IPS-11a (cell line): ENCODE results near the gene CLIP4.
A peak's percentile ranks its signal among the peaks of the same experiment; 100 is the strongest.
"Not testable (repeated sequence)": the region's sequence is repeated elsewhere in the genome, so short reads cannot be mapped to it uniquely, and the experiment has no call there.

Experiments used
- H3K4me3 ChIP-seq: one replicate; pipeline ENCODE4 v1.5.1; 2013; ENCODE audit warnings: low read depth, low read length, control low read depth

Gene CLIP4

DNA sequence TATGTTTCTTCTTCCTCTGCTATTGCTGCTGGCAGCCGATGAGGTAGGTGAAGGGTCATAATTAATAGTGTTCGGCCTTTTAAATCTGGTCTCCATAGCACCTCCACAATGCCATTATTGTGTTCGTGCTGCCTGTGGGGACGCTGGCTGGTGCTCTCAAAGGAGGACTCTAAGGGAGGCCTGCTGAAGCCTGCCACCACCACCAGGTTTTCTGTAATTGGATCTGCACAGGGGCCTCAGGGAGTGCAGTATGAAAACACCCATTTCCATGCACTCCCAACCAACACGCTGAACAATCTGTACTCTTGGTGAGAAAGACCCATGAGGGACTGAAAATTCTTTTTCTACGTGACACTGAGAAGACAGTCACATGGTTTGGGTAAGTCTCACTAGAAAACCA lies 17.6 kb upstream of the CLIP4 start:
- no peak overlapping the region for H3K4me3 ChIP-seq

DNA sequence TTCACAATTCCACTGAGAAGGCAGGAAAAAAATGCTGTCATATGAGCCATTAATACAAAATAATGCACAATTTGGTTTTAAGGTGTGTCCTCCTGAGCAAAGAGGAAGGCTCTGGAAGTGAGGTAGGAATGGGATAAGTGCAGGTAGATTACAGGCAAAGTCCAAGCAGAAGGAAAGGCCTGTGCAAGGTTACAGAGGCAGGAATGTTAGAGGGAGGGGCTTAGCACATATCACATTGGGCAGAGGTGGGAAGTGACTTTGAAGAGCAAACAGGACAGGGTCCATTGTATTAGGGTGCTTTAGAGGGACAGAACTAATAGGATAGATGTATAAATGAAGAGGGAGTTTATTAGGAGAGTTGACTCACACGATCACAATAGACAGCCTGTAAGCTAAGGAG lies 14.7 kb upstream of the CLIP4 start:
- H3K4me3 ChIP-seq, result no peak overlapping the region

DNA sequence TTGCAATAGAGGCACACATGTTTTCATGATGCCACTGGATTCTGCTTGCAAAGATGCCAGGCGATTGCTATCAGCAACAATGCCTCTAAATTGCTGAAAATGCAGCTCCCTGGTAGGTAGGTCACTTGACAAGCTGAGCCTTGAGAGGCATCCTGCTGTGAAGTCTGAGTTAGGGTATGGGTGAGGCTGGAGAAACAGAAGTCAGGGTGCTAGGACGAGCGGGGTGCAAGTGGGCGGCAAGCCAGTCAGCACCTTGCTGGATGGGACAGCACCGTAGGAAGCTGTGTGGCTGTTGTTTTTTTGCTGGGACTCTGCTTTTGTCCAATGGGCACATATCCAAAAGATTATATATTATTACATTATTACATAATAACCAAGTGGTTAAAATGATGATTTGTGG lies 10.5 kb upstream of the CLIP4 start:
- no peak overlapping the region for H3K4me3 ChIP-seq

GRCh38 chr2:29105375-29105774 lies 9.8 kb upstream of the CLIP4 start:
- H3K4me3 ChIP-seq, result no peak overlapping the region

GRCh38 chr2:29106256-29106655 lies 9.0 kb upstream of the CLIP4 start:
- no peak overlapping the region for H3K4me3 ChIP-seq

DNA sequence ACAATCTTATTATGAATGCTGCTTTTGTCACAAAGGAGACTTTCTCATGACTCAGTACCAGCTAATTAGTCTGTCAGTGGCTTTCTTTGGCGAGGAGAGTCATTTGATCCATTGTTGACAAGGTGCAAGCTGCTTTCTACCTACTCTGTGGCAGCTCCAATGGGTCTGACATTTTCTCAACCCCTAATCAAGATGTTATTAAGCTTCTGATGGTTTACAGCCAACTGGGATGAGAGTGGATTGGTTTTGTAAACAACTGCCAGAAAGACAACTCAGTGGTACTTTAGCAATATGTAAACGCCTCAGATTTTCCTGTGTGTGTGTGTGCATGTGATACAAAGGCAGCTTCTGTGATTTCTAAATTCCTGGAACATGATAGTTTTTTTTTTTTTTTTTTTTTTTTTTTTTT lies 8.2 kb upstream of the CLIP4 start:
- no peak overlapping the region for H3K4me3 ChIP-seq

DNA sequence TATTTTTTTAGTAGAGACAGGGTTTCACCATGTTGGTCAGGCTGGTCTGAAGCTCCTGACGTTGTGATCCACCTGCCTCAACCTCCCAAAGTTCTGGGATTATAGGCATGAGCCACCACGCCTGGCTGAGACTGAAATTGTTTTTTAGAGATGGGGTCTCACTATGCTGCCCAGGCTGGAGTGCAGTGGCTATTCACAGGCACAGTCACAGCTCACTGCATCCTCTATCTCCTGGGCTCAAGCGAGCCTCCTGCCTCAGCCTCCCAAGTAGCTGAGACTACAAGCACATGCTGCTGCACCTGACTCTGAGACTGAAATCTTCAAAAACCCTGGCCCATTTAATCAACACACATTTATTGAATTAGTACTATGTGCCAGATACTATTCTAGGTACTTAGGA lies 7.7 kb upstream of the CLIP4 start:
- not testable (repeated sequence) for H3K4me3 ChIP-seq

GRCh38 chr2:29108225-29108624 lies 7.0 kb upstream of the CLIP4 start:
- no peak overlapping the region for H3K4me3 ChIP-seq

- no peak overlapping the region for H3K4me3 ChIP-seq
Observed at GRCh38 chr2:29109246-29109645, 6.0 kb upstream of the CLIP4 start.

DNA sequence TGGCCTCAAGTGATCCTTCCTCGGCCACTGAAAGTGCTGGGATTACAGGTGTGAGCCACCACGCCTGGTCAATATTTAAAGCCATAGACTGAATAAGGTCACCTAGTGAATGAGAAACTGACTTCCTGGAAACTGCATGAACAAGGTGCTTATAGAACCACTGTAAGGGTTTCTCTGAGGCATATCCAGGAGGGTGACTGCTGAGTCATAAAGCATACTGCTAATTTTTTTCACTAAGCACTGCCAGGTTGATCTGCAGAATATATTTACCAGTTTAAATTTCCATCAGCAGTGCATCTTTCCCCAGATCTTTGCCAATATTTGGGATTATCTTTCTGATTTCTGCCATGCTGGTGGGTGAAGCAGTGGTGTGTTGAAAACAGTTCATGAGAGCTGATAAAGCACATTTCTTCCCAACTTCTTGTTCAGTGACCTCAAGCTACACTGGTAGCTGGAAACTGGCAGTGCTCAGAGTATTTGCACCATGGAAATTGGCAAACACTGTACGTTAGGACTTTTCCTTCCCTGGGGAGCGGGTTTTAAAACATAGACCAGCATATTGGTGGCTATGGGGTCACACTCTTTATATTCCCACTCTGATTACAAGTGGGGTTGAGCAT lies 4.2 kb upstream of the CLIP4 start:
- H3K4me3 ChIP-seq, result no peak overlapping the region

DNA sequence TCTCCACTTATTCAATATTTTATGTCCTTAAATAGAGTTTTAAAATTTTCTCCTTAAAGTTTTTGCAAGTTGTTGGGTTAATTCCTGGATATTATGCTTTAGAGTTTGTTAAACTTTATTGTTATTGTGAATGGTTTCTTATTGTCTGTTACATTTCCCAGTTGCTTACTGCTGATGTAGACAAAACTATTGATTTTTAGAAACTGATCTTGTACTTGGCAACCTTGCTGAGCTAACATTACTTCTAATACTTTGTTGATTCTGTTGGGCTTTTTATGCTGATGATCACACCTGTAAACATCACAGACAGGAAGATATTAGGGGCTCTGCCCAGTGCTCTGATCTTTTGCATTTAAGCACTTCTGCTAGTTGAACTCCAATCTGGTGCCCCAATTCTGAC lies 2.8 kb upstream of the CLIP4 start:
- H3K4me3 ChIP-seq, result no peak overlapping the region

DNA sequence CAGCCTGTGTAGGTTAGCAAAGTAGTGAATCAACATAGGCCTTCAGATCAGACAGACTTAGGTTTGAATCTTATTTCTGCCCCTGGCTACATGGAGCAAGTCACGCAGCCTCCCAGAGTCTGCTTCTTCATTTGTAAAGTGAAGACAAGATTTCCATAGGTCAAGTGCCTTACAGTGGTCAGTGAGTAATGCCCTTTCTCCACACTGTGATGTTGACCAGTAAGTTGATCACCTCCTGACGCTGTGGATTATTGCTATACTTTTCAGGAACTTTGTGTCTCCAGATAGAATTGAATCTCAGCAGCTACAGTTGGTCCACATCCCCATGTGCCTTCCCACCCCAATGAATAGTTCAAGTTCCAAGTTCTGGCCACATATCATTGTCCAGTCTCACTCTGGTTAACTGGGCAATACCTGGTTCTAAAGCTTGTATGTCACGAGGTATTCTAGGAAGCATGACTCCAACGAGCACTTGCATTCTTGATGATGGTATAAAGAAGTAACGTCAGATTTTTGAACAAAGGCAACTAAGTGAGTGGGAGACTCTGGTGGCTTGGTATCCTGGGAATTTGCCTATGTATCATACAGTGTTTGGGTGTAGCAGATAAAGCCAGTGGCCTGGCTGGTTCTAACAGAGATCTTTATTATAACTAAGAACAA lies 2.1 kb upstream of the CLIP4 start:
- H3K4me3 ChIP-seq, result no peak overlapping the region

- H3K4me3 ChIP-seq, result no peak overlapping the region
Observed at GRCh38 chr2:29113891-29114321, 1.3 kb upstream of the CLIP4 start.

DNA sequence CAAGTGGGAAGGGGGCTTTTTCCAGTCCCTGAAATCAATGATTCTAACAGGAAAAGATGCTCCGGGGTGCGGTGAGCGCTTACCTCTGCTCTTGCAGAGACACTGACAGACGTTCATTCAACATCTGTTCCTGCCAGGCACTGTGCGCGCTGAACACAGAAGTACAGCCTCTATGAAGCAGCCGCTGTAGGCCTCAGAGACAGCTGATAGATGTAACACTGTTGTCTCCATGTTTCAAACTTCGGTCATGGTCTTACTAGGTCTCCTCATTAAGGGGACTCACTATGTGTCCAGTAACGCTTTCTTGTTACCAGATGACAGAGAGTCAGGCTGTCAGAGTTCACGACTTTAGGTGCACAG lies 649 bp upstream of the CLIP4 start:
- no peak overlapping the region for H3K4me3 ChIP-seq

- H3K4me3 ChIP-seq, result peak overlapping the region; percentile 29
Observed at GRCh38 chr2:29115797-29116781, 874 bp downstream of the CLIP4 start.

- no peak overlapping the region for H3K4me3 ChIP-seq
Observed at GRCh38 chr2:29117636-29118303, 2.6 kb downstream of the CLIP4 start.

GRCh38 chr2:29119211-29119610 lies 4.0 kb downstream of the CLIP4 start:
- no peak overlapping the region for H3K4me3 ChIP-seq

DNA sequence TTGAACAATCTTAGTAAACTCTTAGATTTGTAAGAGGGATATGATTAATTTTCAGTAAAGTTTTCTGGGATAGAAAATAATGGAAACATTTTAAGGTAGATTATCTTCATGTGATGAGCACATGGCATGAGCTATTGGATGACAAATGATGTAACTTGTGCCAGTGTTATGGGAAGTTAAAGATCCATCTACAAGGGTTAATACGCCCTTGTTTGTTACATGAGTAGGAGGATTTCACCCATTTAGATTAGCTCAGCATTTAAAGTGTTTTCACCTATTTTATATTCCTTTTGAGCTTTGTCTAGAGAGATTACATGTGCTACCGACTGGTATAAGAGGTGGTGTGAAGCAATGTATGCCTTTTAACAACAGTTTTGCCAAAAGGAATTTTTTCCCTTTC lies 5.6 kb downstream of the CLIP4 start:
- no peak overlapping the region for H3K4me3 ChIP-seq

- no peak overlapping the region for H3K4me3 ChIP-seq
Observed at GRCh38 chr2:29123617-29124349, 8.6 kb downstream of the CLIP4 start.

DNA sequence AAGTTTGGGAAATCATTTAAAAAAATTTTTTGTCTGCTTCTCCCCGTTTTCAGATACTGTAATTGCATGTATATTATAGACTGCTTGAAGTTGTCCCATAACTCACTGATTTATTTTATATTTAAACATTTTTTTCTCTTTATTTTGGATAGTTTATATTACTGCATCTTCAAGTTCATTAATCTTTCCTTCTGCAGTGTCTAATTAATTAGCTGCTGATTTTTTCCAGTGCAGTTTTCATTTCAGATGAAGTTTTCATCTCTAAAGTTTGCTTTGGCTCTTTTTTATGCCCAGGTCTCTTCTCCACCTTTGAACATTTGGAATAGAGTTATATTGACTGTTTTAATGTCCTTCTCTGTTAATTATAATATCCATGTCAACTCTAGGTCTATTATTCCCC lies 9.3 kb downstream of the CLIP4 start:
- H3K4me3 ChIP-seq, result no peak overlapping the region
